H54 (cell line): ENCODE results near the gene MRPL43.
A peak's percentile ranks its signal among the peaks of the same experiment; 100 is the strongest.

Experiments
- DNase-seq: peaks from one replicate; pipeline ENCODE4 v3.0.0; 2011; ENCODE audit warnings: low spot score, mixed read lengths; ENCODE audit not compliant: insufficient read length
- FAIRE-seq: peaks from 3 replicates; lab custom pipeline; 2011; peaks lifted over from hg19 to GRCh38; lab: Jason Lieb, UNC
- POLR2A ChIP-seq: IDR thresholded peaks from 2 replicates; pipeline ENCODE4 v1.6.1; 2011; ENCODE audit warnings: low read depth, mild to moderate bottlenecking, low read length

The MRPL43 gene

DNA sequence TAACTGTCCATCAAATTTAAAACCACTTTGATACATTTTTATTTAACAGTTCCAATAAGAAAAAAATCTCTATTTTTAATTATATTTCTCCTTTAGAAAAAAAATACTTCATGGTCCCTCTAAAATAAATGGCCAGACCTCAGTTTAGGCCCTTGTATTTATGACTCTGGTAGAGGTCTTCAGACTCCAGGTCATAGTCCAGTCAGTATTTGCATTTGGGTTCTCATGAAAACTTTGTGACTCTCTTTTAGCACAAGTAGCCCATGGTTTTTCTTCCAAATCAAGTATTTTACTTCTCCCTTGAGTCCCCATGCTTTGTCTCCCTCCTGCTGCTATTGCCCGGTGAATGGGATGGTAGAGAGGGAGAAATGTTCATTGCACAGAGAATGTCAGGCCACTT is 23.5 kb downstream of the MRPL43 start:
- FAIRE-seq (no peak), DNase-seq (no peak)

GRCh38 chr10:100962351-100963080 is 24.8 kb downstream of the MRPL43 start:
- DNase-seq (no peak), FAIRE-seq (no peak)
- no peak for TF ChIP-seq POLR2A

More for the DNA sequence above, 23.5 kb downstream of the MRPL43 start:
- TF ChIP-seq POLR2A = no peak

- no peak for TF ChIP-seq POLR2A
- FAIRE-seq (peak; percentile 20), DNase-seq (no peak)
Observed at GRCh38 chr10:100960251-100960650, 27.0 kb downstream of the MRPL43 start.

DNA sequence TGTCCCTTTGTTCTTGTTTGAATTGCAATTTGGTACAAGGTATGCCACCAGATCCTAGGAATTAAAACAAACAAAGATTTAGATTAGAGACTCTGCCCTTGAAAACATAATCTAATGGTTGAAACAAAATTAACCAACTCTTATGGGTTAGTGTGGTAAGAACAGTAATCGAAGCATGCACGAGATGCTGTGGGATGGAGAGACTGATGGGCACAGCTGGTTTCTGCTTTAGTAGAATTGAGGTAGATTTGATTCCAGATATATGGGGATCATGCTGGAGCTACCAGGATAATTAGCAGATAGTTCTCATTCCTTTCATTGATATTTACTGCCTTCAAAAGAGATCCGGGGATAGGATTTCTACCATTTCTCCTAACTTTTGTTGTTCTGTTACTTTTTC is 38.4 kb downstream of the MRPL43 start:
- TF ChIP-seq POLR2A = no peak
- DNase-seq = no peak
- FAIRE-seq = no peak

DNA sequence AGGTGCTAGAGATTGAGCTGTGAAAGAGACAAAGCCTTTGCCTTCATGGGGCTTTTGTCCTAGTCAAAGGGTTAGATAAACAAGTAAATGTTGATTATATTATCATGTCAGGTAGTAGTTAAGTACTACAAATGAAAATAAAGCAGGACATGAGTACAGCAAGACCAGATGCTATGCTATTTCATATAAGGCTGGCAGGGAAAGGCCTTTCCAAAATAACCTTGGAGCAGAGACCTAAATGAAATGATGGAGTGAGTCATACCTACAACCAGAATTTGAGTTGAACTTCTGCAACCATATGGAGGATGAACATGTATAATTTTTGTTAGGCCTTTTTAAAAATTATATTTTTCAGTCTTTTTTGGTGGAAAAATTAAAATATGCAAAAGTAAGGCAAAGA is 41.5 kb downstream of the MRPL43 start:
- TF ChIP-seq POLR2A = no peak
- FAIRE-seq (peak; percentile 23), DNase-seq (no peak)

DNA sequence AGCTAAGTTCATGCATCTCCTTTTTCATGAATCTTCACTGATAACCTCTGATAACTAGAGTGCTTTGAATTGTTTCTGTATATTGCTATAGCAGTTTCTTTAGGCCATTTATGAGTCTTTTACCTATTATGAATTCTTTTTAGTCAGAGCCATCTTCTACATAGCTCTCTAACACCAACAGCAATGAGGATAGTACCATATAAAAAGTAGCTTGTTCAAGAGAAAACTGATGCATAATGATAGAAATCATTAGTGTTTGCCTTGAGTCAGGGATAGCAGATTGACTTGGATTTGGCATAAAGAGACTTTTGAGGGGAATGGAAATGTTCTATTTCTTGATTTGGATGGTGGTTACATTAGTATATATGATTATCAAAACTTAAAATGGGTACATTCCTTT is 43.8 kb downstream of the MRPL43 start:
- TF ChIP-seq POLR2A = no peak
- no peak for DNase-seq
- FAIRE-seq = no peak

GRCh38 chr10:100942229-100942628 is 45.1 kb downstream of the MRPL43 start:
- DNase-seq = no peak
- no peak for TF ChIP-seq POLR2A
- FAIRE-seq = no peak

GRCh38 chr10:100939763-100940344 is 47.4 kb downstream of the MRPL43 start:
- FAIRE-seq (no peak), DNase-seq (no peak)
- no peak for TF ChIP-seq POLR2A
